ENCODE results near the gene RBM44. TPM values are rescaled to one million over a fixed set of nuclear protein-coding genes. Genes with fewer than 3 reads are reported as not detected.

RBM44 gene
- total RNA-seq, 1 experiment from 2014 or later = 1.2 TPM

- H3K9ac ChIP-seq (ENCODE audit: low read length) = no peak overlapping the region
- H3K9me3 ChIP-seq (ENCODE audit: low read length) = no peaks in the 10 kb centered on the region
- no peak overlapping the region for H3K27ac ChIP-seq (ENCODE audit: low read length)
- no peaks in the 10 kb centered on the region for H3K79me2 ChIP-seq (ENCODE audit: low read length)
- no peaks in the 10 kb centered on the region for H3K4me1 ChIP-seq (ENCODE audit: low read length)
- no peaks in the 10 kb centered on the region for H3K27me3 ChIP-seq (ENCODE audit: low read length)
- no peak overlapping the region for H2AFZ ChIP-seq (ENCODE audit: low read length)
- no peak for DNase-seq
- H3K36me3 ChIP-seq (ENCODE audit: insufficient read depth, low read length) = no peaks in the 10 kb centered on the region
- H3K9me2 ChIP-seq (replicated peaks; ENCODE audit: insufficient read depth, low read length) = no peaks in the 10 kb centered on the region
- no peak overlapping the region for H3K4me2 ChIP-seq (ENCODE audit: low read depth, low read length, poor library complexity, severe bottlenecking)
- H4K20me1 ChIP-seq (ENCODE audit: insufficient read depth, low read depth, low read length) = no peaks in the 10 kb centered on the region
- no peak overlapping the region for H3K4me3 ChIP-seq (ENCODE audit: low read length)
Observed at GRCh38 chr2:237885931-237886684, 87.5 kb downstream of the RBM44 start.

GRCh38 chr2:237886685-237887481 is 88.3 kb downstream of the RBM44 start:
- H3K9ac ChIP-seq (ENCODE audit: low read length) = no peak overlapping the region
- H3K4me1 ChIP-seq (ENCODE audit: low read length) = no peaks in the 10 kb centered on the region
- H3K9me2 ChIP-seq (replicated peaks; ENCODE audit: insufficient read depth, low read length) = no peaks in the 10 kb centered on the region
- no peak overlapping the region for H3K4me3 ChIP-seq (ENCODE audit: low read length)
- H3K36me3 ChIP-seq (ENCODE audit: insufficient read depth, low read length) = no peaks in the 10 kb centered on the region
- H3K27me3 ChIP-seq (ENCODE audit: low read length) = no peaks in the 10 kb centered on the region
- DNase-seq = no peak
- no peak overlapping the region for H3K27ac ChIP-seq (ENCODE audit: low read length)
- no peak overlapping the region for H2AFZ ChIP-seq (ENCODE audit: low read length)
- H4K20me1 ChIP-seq (ENCODE audit: insufficient read depth, low read depth, low read length) = no peaks in the 10 kb centered on the region
- H3K4me2 ChIP-seq (ENCODE audit: low read depth, low read length, poor library complexity, severe bottlenecking) = no peak overlapping the region
- H3K79me2 ChIP-seq (ENCODE audit: low read length) = no peaks in the 10 kb centered on the region
- no peaks in the 10 kb centered on the region for H3K9me3 ChIP-seq (ENCODE audit: low read length)

DNA sequence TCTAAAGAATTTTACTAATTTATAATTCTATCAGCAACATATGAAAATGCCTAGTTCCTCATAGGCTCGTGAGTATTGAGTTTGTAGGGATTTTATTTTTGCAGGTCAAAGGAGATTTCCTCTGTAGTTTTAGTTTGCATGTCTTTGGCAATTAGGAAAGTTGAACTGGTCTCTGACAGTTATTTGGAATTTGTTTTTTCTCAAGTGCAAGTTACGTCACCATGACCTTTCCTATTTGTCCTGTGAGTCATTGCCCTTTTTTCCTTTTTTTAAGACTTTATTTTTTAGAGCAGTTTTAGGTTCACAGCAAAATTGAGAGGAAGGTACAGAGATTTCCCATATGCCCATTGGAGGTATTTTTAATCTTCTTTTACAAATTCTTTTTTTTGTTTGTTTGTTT is 89.8 kb downstream of the RBM44 start:
- no peaks in the 10 kb centered on the region for H3K79me2 ChIP-seq (ENCODE audit: low read length)
- H3K4me1 ChIP-seq (ENCODE audit: low read length) = no peaks in the 10 kb centered on the region
- H3K4me2 ChIP-seq (ENCODE audit: low read depth, low read length, poor library complexity, severe bottlenecking) = no peak overlapping the region
- no peaks in the 10 kb centered on the region for H3K27me3 ChIP-seq (ENCODE audit: low read length)
- no peaks in the 10 kb centered on the region for H3K9me2 ChIP-seq (replicated peaks; ENCODE audit: insufficient read depth, low read length)
- no peak for DNase-seq
- H3K4me3 ChIP-seq (ENCODE audit: low read length) = no peak overlapping the region
- H3K9ac ChIP-seq (ENCODE audit: low read length) = no peak overlapping the region
- H3K36me3 ChIP-seq (ENCODE audit: insufficient read depth, low read length) = no peaks in the 10 kb centered on the region
- no peak overlapping the region for H2AFZ ChIP-seq (ENCODE audit: low read length)
- H3K9me3 ChIP-seq (ENCODE audit: low read length) = no peaks in the 10 kb centered on the region
- no peak overlapping the region for H3K27ac ChIP-seq (ENCODE audit: low read length)
- H4K20me1 ChIP-seq (ENCODE audit: insufficient read depth, low read depth, low read length) = no peaks in the 10 kb centered on the region

DNA sequence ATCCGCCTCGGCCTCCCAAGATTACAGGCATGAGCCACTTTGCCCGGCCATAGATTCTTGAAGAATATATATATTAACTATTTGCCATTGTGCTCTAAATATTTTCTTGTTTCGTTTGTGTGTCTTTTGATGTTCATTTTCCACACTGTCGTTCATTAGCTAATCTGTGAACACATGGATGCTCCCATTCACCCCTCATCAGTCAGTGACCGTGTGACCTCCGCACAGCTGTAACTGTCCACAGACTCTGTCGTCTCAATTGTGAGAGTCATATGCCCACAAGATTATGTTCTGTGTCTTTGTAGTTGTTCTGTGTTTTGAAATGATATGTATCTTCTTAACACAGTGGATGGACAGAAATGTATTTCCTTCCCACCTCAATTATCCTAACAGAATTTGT is 90.4 kb downstream of the RBM44 start:
- H3K36me3 ChIP-seq (ENCODE audit: insufficient read depth, low read length) = no peaks in the 10 kb centered on the region
- H4K20me1 ChIP-seq (ENCODE audit: insufficient read depth, low read depth, low read length) = no peaks in the 10 kb centered on the region
- no peak overlapping the region for H3K27ac ChIP-seq (ENCODE audit: low read length)
- H3K9me2 ChIP-seq (replicated peaks; ENCODE audit: insufficient read depth, low read length) = no peaks in the 10 kb centered on the region
- no peak for DNase-seq
- no peaks in the 10 kb centered on the region for H3K27me3 ChIP-seq (ENCODE audit: low read length)
- no peak overlapping the region for H3K4me3 ChIP-seq (ENCODE audit: low read length)
- H3K79me2 ChIP-seq (ENCODE audit: low read length) = no peaks in the 10 kb centered on the region
- no peaks in the 10 kb centered on the region for H3K4me1 ChIP-seq (ENCODE audit: low read length)
- H2AFZ ChIP-seq (ENCODE audit: low read length) = no peak overlapping the region
- H3K4me2 ChIP-seq (ENCODE audit: low read depth, low read length, poor library complexity, severe bottlenecking) = no peak overlapping the region
- H3K9me3 ChIP-seq (ENCODE audit: low read length) = no peaks in the 10 kb centered on the region
- H3K9ac ChIP-seq (ENCODE audit: low read length) = no peak overlapping the region

DNA sequence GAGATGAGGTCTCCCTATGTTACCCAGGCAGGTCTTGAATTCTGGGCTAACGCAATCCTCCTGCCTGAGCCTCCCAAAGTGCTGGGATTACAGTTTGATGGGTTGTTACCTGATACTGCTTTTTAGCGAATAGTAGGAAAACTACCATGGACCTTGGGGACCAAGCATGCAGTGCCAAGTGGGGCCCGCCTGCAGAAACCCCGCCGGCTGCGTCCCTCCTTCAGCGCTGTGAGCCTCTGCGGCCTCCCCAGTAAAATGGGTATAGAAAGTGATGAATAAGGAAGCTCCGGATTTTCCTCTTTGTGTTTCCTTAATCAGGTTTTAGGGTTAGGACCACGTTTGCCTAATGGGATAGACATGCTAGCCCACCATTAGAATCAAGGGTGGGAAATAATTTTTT is 91.2 kb downstream of the RBM44 start:
- Histone ChIP-seq H3K4me1 (ENCODE audit: low read length) (no peaks in the 10 kb centered on the region), H3K9me3 (ENCODE audit: low read length) (no peaks in the 10 kb centered on the region), H3K27ac (ENCODE audit: low read length) (no peak overlapping the region), H3K79me2 (ENCODE audit: low read length) (no peaks in the 10 kb centered on the region), H2AFZ (ENCODE audit: low read length) (no peak overlapping the region), H4K20me1 (ENCODE audit: insufficient read depth, low read depth, low read length) (no peaks in the 10 kb centered on the region), H3K9ac (ENCODE audit: low read length) (no peak overlapping the region), H3K27me3 (ENCODE audit: low read length) (no peaks in the 10 kb centered on the region), H3K36me3 (ENCODE audit: insufficient read depth, low read length) (no peaks in the 10 kb centered on the region), H3K4me3 (ENCODE audit: low read length) (no peak overlapping the region), H3K9me2 (replicated peaks; ENCODE audit: insufficient read depth, low read length) (no peaks in the 10 kb centered on the region), H3K4me2 (ENCODE audit: low read depth, low read length, poor library complexity, severe bottlenecking) (no peak overlapping the region)
- DNase-seq = no peak

Small RNA genes within 50 kb of the gene (small RNA-seq; reads per million reads assigned to genes)
- gene RF00157 = 0.12 reads per million

Other genes with a start within 250 kb of the RBM44 start
- not detected in 2 replicates for gene PRLH, start 232.2 kb upstream of the RBM44 start, total RNA-seq (2014; rRNA removed; shearing (Covaris generic); ENCODE audit: low replicate concordance)
- gene RAB17, start 208.0 kb upstream of the RBM44 start, total RNA-seq (2014; rRNA removed; shearing (Covaris generic); ENCODE audit: low replicate concordance) = 1.3 and 2.9 TPM in 2 replicates
- gene LRRFIP1, start 171.2 kb upstream of the RBM44 start, total RNA-seq (2014; rRNA removed; shearing (Covaris generic); ENCODE audit: low replicate concordance) = 29.9 and 30.7 TPM in 2 replicates
- not detected in 2 replicates for gene RAMP1, start 60.8 kb downstream of the RBM44 start, total RNA-seq (2014; rRNA removed; shearing (Covaris generic); ENCODE audit: low replicate concordance)
- 52.2 and 63.3 TPM in 2 replicates for gene UBE2F, start 168.2 kb downstream of the RBM44 start, total RNA-seq (2014; rRNA removed; shearing (Covaris generic); ENCODE audit: low replicate concordance)

All from Karpas-422 (cell line).